Activated naive CD4-positive, alpha-beta T cell treated with anti-CD3 and anti-CD28 coated beads, Interleukin-2, amount 50 U/mL, for 72 hours (primary cell): ENCODE data around the gene HOXC11. TPM values are rescaled to one million over a fixed set of nuclear protein-coding genes. Genes with fewer than 3 reads are reported as not detected.

ENCODE experiments used
- ATAC-seq, 2 donors: fragments of 150-1000 bp; cut with Tn5 transposase; 2 replicates each; pipeline ENCODE4 v1.10.0; 2021; ENCODE audit warnings: mild to moderate bottlenecking in 2 of 2, moderate library complexity in 2 of 2
- DNase-seq, 2 donors: peaks; one replicate each; pipeline ENCODE4 v3.0.0; 2021 to 2022; ENCODE audit warnings: low spot score in 2 of 2
- H3K27ac Mint-ChIP-seq, 2 donors: one replicate each; pipeline ENCODE4 v1.8.0; 2022; ENCODE audit warnings: mild to moderate bottlenecking in 2 of 2, mixed read lengths in 2 of 2
- H3K36me3 Mint-ChIP-seq, 2 donors: one replicate each; pipeline ENCODE4 v1.8.0; 2022; ENCODE audit warnings: mixed read lengths in 2 of 2
- H3K9me3 Mint-ChIP-seq, 2 donors: one replicate each; pipeline ENCODE4 v1.8.0; 2022; ENCODE audit warnings: mixed read lengths in 2 of 2
- total RNA-seq, 2 donors: library from RNA; stranded (reverse); gene quantifications; one replicate each; pipeline ENCODE4 v1.2.3, GENCODE V29; 2022

HOXC11 gene
- total RNA-seq, 2 donors from 2014 or later, result not detected

GRCh38 chr12:54016478-54016964, 43.6 kb downstream of the HOXC11 start:
- DNase-seq (no peak), ATAC-seq (no peak)
- Mint-ChIP-seq H3K36me3 (peaks cover 0 to 7% of the 10 kb centered on the region in 2 donors), H3K9me3 (no peaks in the 10 kb centered on the region), H3K27ac (no peak overlapping the region)

- H3K27ac Mint-ChIP-seq, result peak overlapping the region in 1 of 2 donors; percentile 25
Observed at GRCh38 chr12:54017027-54017788, 44.3 kb downstream of the HOXC11 start.

GRCh38 chr12:54017878-54018467, 45.0 kb downstream of the HOXC11 start:
- H3K9me3 Mint-ChIP-seq, result no peaks in the 10 kb centered on the region
- ATAC-seq (peak; percentile 89), DNase-seq (peak; percentile 60 to 72)
- peak overlapping the region in 1 of 2 donors; percentile 25 for H3K27ac Mint-ChIP-seq
- H3K36me3 Mint-ChIP-seq, result peaks cover 0 to 7% of the 10 kb centered on the region in 2 donors

More at GRCh38 chr12:54017027-54017788, 44.3 kb downstream of the HOXC11 start:
- Mint-ChIP-seq H3K9me3 (no peaks in the 10 kb centered on the region), H3K36me3 (peaks cover 0 to 7% of the 10 kb centered on the region in 2 donors)
- ATAC-seq (peak; percentile 55 to 60), DNase-seq (no peak)

GRCh38 chr12:54018468-54018984, 45.6 kb downstream of the HOXC11 start:
- peaks cover 0 to 7% of the 10 kb centered on the region in 2 donors for H3K36me3 Mint-ChIP-seq
- peak overlapping the region in 1 of 2 donors; percentile 25 for H3K27ac Mint-ChIP-seq
- DNase-seq (no peak), ATAC-seq (no peak)
- no peaks in the 10 kb centered on the region for H3K9me3 Mint-ChIP-seq

GRCh38 chr12:54019091-54019811, 46.3 kb downstream of the HOXC11 start:
- peaks cover 0 to 7% of the 10 kb centered on the region in 2 donors for H3K36me3 Mint-ChIP-seq
- ATAC-seq (no peak), DNase-seq (no peak)
- no peak overlapping the region for H3K27ac Mint-ChIP-seq
- no peaks in the 10 kb centered on the region for H3K9me3 Mint-ChIP-seq

GRCh38 chr12:54019924-54020590, 47.1 kb downstream of the HOXC11 start:
- no peak overlapping the region for H3K27ac Mint-ChIP-seq

GRCh38 chr12:54020591-54021405, 47.9 kb downstream of the HOXC11 start:
- no peak for DNase-seq
- Mint-ChIP-seq H3K36me3 (no peaks in the 10 kb centered on the region), H3K9me3 (no peaks in the 10 kb centered on the region), H3K27ac (no peak overlapping the region)
- no peak for ATAC-seq

More at GRCh38 chr12:54019924-54020590, 47.1 kb downstream of the HOXC11 start:
- H3K9me3 Mint-ChIP-seq, result no peaks in the 10 kb centered on the region
- DNase-seq (no peak), ATAC-seq (no peak)
- peaks cover 0 to 2% of the 10 kb centered on the region in 2 donors for H3K36me3 Mint-ChIP-seq

- ATAC-seq (no peak), DNase-seq (no peak)
- Mint-ChIP-seq H3K36me3 (no peaks in the 10 kb centered on the region), H3K27ac (no peak overlapping the region), H3K9me3 (no peaks in the 10 kb centered on the region)
Observed at GRCh38 chr12:54021432-54022013, 48.6 kb downstream of the HOXC11 start.

GRCh38 chr12:54022960-54023884, 50.3 kb downstream of the HOXC11 start:
- no peak for ATAC-seq
- no peaks in the 10 kb centered on the region for H3K36me3 Mint-ChIP-seq
- DNase-seq, result no peak
- H3K9me3 Mint-ChIP-seq, result no peaks in the 10 kb centered on the region
- H3K27ac Mint-ChIP-seq, result no peak overlapping the region

GRCh38 chr12:54024127-54024526, 51.2 kb downstream of the HOXC11 start:
- no peaks in the 10 kb centered on the region for H3K36me3 Mint-ChIP-seq
- DNase-seq (no peak), ATAC-seq (no peak)
- H3K9me3 Mint-ChIP-seq, result no peaks in the 10 kb centered on the region
- H3K27ac Mint-ChIP-seq, result no peak overlapping the region

GRCh38 chr12:54024581-54025305, 51.8 kb downstream of the HOXC11 start:
- ATAC-seq (no peak), DNase-seq (no peak)
- H3K27ac Mint-ChIP-seq, result no peak overlapping the region
- no peaks in the 10 kb centered on the region for H3K36me3 Mint-ChIP-seq
- H3K9me3 Mint-ChIP-seq, result no peaks in the 10 kb centered on the region

GRCh38 chr12:54025499-54026405, 52.8 kb downstream of the HOXC11 start:
- Mint-ChIP-seq H3K9me3 (no peaks in the 10 kb centered on the region), H3K36me3 (no peaks in the 10 kb centered on the region), H3K27ac (no peak overlapping the region)
- no peak for DNase-seq
- ATAC-seq, result no peak
